GM13977 (cell line): ENCODE results near the gene FEM1A.
"Not testable (repeated sequence)": the region's sequence is repeated elsewhere in the genome, so short reads cannot be mapped to it uniquely, and the experiment has no call there.

ENCODE experiments used
- DNase-seq: peaks from one replicate; pipeline ENCODE4 v3.0.0; 2012; ENCODE audit warnings: low spot score
- in situ Hi-C: fragments of 300-500 bp; cut with MboI; formaldehyde crosslinking; loops from one replicate; pipeline ENCODE4 v1.12.0; 2022; ENCODE audit warnings: low sequenced_read_pairs, low pct_unique_long_range_greater_than_20kb, mixed read lengths, inconsistent platforms; ENCODE audit not compliant: unreplicated experiment
- TF ChIP-seq, protein P1 (sequence below): IDR thresholded peaks from 2 replicates; pipeline ENCODE4 v1.5.1; 2012; ENCODE audit warnings: mild to moderate bottlenecking, control low read depth; ENCODE audit not compliant: insufficient read depth; ENCODE audit errors: extremely low read depth, missing control alignments

The FEM1A gene

DNA sequence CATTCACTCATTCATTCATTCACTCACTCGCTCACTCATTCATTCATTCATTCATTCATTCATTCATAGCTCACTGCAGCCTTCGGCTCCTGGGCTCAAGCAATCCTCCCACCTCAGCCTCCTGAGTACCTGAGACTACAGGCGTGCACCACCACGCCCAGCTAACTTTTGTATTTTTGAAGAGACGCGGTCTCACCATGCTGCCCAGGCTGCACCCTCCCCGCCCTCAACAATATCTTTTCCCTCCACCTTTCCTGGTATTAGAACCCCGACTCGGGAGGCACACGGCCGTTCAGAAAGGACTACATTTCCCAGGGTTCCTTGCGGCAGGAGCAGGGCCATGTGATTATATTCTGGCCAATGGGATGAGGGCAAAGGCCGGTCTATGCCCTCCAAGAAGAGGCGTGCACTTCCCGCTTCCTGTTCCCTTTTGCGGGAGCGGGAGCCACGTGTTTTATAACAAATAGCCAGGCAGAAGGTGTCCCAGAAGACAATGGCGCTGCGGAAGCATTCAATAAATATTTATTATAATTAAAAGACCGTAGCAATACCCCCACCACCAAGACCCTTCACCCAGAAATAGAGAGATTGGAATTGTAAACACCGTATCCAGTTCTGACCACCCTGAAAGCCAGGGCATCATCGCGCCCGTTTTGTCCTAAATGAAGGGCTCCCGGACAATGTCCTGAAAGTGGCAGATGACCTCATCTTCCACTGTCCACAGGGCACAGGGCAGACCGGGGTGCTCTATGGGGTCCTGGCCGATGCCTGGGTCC lies 24.1 kb downstream of the FEM1A start:
- peak; percentile 94 for DNase-seq
- in situ Hi-C loops, result loop anchor here (10.0 kb wide), 2 partner anchors 99 to 219 kb away; no protein-coding TSS in a partner anchor

DNA sequence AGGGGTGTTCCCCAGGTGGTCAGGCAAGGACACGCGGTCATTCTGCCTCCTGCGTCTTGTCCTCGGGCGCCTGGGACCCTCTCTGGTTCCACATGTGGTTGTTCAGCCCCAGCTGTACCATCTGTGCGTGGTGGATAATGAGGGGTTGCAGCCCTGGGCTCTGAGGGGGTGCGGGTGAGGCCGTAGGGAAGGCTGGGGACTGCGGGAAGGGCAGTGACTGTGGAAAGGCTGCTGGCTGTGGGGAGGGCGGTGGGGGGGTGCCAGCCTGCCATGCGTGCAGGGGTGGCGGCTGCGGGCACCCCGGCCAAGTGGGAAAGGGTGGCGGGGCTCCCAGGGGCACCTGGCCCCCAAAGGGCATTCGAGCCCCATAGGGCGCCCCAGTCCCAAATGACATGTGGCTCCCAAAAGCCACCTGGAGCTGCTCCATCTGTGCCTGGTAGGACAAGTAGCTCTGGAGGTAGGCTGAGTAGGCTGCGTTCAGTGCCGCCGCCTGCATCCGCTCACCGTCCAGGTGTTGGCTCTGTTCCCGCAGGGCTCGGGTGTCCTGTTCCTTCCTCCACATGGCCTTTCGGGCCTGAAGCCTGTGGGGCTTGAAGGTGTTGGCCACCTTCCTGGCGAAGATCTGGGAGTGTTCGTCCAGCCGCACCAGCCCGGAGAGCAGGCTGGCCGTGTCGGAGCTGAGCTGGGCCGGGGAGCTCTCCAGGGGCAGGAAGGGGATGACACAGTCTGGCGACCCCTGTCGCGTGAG lies 24.8 kb downstream of the FEM1A start:
- in situ Hi-C loops, result loop anchor here (10.0 kb wide), 2 partner anchors 98 to 218 kb away; no protein-coding TSS in a partner anchor
- TF ChIP-seq, protein P1, sequence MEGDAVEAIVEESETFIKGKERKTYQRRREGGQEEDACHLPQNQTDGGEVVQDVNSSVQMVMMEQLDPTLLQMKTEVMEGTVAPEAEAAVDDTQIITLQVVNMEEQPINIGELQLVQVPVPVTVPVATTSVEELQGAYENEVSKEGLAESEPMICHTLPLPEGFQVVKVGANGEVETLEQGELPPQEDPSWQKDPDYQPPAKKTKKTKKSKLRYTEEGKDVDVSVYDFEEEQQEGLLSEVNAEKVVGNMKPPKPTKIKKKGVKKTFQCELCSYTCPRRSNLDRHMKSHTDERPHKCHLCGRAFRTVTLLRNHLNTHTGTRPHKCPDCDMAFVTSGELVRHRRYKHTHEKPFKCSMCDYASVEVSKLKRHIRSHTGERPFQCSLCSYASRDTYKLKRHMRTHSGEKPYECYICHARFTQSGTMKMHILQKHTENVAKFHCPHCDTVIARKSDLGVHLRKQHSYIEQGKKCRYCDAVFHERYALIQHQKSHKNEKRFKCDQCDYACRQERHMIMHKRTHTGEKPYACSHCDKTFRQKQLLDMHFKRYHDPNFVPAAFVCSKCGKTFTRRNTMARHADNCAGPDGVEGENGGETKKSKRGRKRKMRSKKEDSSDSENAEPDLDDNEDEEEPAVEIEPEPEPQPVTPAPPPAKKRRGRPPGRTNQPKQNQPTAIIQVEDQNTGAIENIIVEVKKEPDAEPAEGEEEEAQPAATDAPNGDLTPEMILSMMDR, result no peak
- DNase-seq, result peak; percentile 38

More for the DNA sequence above, 24.1 kb downstream of the FEM1A start:
- TF ChIP-seq, protein P1, result no peak

DNA sequence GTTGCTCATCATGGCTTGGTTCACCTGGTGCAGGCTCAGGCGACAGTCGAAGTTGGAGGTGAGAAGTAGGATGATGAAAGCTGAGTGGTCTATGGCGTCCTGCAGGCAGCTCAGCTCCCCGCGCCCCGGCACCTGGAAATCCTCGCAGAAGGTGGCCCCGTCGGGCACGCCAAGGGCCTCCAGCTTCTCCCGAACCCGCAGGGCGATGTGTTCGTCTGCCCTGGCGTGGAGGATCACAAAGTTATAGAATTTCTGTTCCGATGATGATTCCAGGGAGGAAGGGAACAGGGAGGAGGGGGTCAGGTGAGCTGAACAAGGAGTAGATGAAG lies 25.4 kb downstream of the FEM1A start:
- in situ Hi-C loops, result loop anchor here (10.0 kb wide), 2 partner anchors 98 to 218 kb away; no protein-coding TSS in a partner anchor
- TF ChIP-seq, protein P1, result no peak

DNA sequence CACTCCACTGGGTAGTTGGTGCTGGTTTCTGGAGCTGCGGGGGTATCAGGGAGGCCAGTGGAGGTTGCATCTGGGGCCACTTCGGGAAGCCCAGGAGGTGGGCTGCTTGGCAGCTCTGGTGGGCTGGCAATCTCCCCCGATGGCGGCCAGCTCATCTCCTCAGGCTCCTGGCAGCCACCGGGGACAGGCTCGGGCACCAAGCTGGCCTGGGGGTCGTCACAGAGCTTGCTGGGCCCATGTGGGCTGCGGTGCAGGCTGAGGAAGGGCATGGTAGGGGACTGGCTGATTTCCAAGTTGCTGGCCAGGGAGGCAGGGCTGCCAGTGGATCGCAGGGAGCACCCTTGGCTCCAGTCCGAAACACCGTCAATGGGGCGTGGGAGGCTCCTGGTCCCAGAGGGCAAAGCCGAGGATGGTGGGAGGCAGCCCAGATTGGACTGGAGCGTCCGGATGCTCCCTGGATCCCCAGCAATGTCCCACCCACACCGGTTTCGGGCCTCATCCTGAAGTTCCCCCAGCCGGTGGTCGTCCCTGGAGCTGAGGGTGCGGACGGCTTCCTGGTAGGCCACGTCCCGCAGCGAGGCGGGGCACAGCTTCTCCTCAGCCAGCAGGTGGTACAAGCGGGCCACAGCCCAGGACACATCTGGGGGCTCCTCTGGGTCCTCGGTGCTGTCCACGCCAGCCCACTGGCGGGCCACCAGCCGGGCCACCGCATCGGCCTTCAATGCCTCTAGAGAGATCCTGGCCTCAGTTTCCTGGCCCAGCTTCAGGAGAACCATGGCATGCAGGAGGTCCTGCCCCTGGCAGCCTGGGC lies 26.1 kb downstream of the FEM1A start:
- in situ Hi-C loops, result loop anchor here (10.0 kb wide), 2 partner anchors 97 to 217 kb away; no protein-coding TSS in a partner anchor
- DNase-seq, result no peak
- TF ChIP-seq, protein P1, result no peak

More for the DNA sequence above, 25.4 kb downstream of the FEM1A start:
- no peak for DNase-seq

DNA sequence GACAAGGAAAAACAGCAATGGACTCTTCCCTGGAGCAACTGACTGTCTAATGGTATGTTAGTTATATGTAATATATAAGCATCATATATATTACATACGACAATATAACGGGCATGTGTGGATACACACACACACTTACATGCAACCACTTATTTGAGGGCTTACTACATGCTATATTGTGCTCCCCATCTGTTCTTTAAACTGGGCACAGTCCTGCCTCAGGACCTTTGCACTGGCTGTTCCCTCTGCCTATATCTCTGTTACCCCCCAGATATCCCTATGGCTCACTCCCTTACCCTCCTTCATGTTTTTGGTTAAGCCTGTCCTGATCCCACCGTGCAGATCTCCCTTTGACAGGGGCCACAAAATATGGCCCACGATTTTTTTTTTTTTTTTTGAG lies 29.7 kb downstream of the FEM1A start:
- TF ChIP-seq, protein P1, result no peak
- no peak for DNase-seq
- in situ Hi-C loops, result no loop called here

DNA sequence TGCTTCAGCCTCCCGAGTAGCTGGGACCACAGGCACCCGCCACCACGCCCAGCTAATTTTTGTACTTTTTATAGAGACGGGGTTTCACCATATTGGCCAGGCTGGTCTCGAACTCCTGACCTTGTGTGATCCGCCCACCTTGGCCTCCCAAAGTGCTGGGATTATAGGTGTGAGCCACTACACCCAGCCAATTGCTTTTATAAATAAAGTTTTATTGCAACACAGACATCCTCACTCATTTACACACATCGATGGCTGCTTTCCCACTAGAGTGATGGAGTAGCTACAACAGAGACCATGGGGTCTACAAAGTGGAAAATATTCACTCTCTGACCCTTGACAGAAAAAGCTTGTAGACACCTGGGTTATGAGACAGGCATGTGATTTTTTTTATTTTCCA lies 30.8 kb downstream of the FEM1A start:
- DNase-seq, in situ Hi-C loops: not testable (repeated sequence)

DNA sequence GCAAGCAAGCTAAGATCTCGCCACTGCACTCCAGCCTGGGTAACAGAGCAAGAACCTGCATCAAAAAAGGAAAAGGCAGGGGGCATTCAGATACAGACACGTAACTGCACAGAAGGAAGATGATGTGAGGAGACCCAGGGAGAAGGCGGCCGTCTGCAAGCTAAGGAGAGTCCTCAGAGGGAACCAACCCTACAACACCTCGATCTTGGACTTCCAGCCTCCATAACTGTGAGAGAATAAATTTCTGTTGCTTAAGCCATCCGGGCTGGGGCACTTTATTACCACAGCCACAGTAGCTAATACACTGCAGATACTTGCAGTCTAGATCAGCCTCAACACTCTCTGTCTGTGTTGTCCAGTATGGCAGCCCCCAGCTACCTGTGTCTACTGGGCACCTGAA lies 32.0 kb downstream of the FEM1A start:
- in situ Hi-C loops, result no loop called here
- TF ChIP-seq, protein P1, result no peak
- DNase-seq, result no peak
